Measurements from ENCODE around the gene MYH14.

Gene MYH14

DNA sequence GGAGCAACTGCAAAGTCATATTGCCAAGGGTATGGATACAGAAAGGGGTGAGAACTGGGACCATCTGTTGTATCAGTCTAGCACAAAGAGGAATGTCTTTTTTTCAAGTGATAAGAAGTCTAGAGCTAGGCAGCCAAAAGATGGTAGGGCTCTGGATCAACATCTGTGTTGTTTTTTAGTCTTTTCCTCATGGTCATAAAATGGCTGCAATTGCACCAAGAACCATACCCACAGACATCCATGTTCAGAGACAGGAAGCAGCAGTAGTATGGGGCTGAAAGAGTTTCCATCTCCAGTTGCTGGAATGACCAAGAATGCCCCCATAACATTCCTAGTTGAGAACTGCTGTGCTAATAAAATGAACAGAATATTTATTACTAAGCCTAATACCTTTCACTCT is 100.1 kb downstream of the MYH14 start:
- no peak overlapping the region for H3K27ac ChIP-seq (ENCODE audit: low read length)
- no peak overlapping the region for H3K4me3 ChIP-seq (ENCODE audit: low read length)
- H3K36me3 ChIP-seq (ENCODE audit: control insufficient read depth, insufficient read depth, low read length): no peaks in the 10 kb centered on the region
- no peaks in the 10 kb centered on the region for H3K4me1 ChIP-seq (ENCODE audit: control insufficient read depth, insufficient read depth, low read length)
- H3K27me3 ChIP-seq (ENCODE audit: control insufficient read depth, insufficient read depth, low read length): no peaks in the 10 kb centered on the region
- H3K9me3 ChIP-seq (ENCODE audit: control insufficient read depth, insufficient read depth, low read length): peaks cover 2% of the 10 kb centered on the region; the same call in 1 of the 2 replicates
- no peak for DNase-seq (ENCODE audit: low read depth, low spot score)

DNA sequence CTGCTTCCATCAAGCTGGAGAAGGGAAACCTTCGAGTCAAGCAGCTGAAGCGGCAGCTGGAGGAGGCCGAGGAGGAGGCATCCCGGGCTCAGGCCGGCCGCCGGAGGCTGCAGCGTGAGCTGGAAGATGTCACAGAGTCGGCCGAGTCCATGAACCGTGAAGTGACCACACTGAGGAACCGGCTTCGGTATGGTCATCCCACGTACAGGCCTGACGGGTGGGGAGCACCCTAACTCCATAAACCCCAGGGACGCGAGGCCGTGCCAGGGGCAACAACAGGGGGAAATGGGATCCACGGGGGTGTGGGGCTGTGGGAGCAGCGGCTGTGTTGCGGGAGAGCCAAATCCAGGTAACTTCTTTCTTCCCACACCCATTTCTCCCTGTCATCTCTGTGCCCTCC is 105.6 kb downstream of the MYH14 start:
- Histone ChIP-seq H3K9me3 (ENCODE audit: control insufficient read depth, insufficient read depth, low read length) (peaks cover 2% of the 10 kb centered on the region; the same call in 1 of the 2 replicates), H3K36me3 (ENCODE audit: control insufficient read depth, insufficient read depth, low read length) (no peaks in the 10 kb centered on the region), H3K4me1 (ENCODE audit: control insufficient read depth, insufficient read depth, low read length) (no peaks in the 10 kb centered on the region), H3K4me3 (ENCODE audit: low read length) (no peak overlapping the region), H3K27ac (ENCODE audit: low read length) (no peak overlapping the region), H3K27me3 (ENCODE audit: control insufficient read depth, insufficient read depth, low read length) (no peaks in the 10 kb centered on the region)
- no peak for DNase-seq (ENCODE audit: low read depth, low spot score)
- no CpG with 5 or more reads among the region's 21 CpGs for WGBS (ENCODE audit: insufficient coverage, insufficient read length)

DNA sequence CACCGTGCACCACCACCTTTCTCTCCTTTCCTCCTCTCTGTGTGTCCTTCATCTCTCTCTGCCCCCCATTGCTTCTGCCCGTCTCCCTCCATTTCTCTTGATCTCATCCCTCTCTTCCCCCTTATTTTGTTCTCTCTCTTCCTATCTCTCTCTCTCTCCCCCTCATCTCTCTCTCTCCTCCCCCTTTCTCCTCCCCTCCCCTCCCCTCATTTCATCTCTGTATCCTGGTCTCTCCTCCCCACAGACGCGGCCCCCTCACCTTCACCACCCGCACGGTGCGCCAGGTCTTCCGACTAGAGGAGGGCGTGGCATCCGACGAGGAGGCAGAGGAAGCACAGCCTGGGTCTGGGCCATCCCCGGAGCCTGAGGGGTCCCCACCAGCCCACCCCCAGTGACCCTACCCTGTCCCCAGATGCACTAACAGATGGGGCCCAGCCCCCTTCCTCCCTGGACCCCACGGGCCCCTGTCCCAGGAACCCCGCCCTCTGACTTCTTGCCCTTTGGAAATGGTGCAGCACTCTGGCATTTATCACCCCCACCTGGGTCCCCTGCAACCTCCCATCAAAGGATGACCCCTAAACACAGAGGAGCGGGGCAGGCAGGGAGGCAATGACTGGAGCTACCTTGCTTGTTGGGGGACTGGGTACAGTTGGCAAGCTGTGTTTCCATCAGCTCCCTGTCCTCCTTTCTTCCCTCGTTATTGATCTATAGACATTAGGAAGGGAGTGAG is 106.1 kb downstream of the MYH14 start:
- no peaks in the 10 kb centered on the region for H3K27me3 ChIP-seq (ENCODE audit: control insufficient read depth, insufficient read depth, low read length)

DNA sequence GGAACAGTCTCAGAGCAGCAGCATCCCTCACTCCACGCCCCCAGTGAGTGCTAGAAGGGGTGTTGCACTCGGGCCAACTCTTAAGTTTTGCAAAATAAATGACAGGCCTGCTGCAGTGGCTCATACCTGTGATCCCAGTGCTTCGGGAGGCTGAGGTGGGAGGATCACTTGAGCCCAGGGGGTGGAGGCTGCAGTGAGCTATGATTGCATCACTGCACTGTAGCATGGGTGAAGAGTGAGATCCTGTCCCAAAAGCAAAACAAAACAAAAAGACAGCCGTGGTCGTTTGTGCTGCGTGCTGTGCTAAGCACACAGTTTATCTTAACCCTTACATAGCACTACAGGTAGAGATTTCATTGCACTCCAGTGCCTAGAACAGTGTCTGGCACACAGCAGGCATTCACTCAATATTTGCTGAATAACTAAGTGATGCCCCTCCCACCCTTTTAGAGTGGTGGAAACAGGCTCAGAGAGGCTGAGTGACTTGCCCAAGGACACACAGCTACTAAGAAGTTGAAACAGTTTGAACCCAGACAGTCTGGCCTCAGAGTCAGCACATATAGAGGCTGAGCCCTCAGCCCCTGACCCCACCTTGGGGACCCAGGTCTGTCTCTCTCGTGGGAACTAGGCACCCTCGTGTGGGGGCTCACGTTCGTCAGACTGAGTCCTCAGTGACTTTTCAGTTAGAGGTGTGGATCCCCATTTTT is 107.5 kb downstream of the MYH14 start:
- no CpG with 5 or more reads among the region's 10 CpGs for WGBS (ENCODE audit: insufficient coverage, insufficient read length)

More for the DNA sequence above, 106.1 kb downstream of the MYH14 start:
- Histone ChIP-seq H3K9me3 (ENCODE audit: control insufficient read depth, insufficient read depth, low read length) (peaks cover 2% of the 10 kb centered on the region; the same call in 1 of the 2 replicates), H3K4me3 (ENCODE audit: low read length) (no peak overlapping the region), H3K4me1 (ENCODE audit: control insufficient read depth, insufficient read depth, low read length) (no peaks in the 10 kb centered on the region), H3K27ac (ENCODE audit: low read length) (no peak overlapping the region), H3K36me3 (ENCODE audit: control insufficient read depth, insufficient read depth, low read length) (no peaks in the 10 kb centered on the region)
- DNase-seq (ENCODE audit: low read depth, low spot score): no peak
- WGBS (ENCODE audit: insufficient coverage, insufficient read length): no CpG with 5 or more reads among the region's 16 CpGs

DNA sequence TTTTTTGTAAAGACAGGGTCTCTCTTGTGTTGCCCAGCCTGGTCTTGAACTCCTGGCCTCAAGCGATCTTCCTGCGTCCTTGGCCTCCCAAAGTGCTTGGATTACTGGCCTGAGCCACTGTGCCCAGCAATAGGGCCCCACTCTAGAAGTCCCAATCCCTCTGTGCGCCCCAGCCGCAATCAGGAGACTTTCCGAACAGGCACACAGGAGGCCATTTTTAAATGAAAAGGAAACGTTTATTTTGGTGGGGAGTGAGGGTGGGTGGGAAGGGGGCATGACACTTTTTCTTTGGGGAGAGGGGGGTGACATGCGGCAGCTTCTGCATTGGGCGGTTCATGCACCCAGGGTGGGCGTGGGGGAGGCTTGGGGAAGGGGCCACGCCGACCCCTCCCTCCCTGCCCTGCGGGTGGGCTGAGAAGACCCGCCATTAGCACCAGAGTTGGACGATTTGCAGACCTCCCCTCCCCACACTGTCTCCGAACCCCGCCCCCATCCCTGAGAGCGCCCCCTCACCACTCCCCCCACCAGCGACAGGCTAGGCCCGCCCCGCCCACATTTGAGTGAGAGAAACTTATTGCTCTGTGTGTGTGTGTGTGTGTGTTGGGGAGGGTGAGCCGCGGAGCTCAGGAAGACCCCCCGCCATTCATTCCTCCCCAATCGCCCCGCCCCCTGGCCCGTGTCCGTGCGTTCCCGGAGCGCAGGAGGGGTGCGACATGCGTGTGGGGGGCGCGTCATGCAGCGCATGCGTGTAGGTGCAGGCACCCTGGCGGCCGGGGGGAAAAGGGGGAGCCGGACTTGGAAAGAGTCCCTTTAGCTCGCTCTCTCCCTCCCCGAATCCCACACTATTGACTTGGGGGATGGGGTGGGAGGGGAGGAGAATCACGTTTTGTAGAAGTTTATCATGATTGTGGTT is 108.6 kb downstream of the MYH14 start:
- no peak for DNase-seq (ENCODE audit: low read depth, low spot score)
- H3K4me3 ChIP-seq (ENCODE audit: low read length): peak overlapping the region; percentile 50; the same call in 1 of the 2 replicates

More for the DNA sequence above, 107.5 kb downstream of the MYH14 start:
- H3K27ac ChIP-seq (ENCODE audit: low read length): no peak overlapping the region
- no peaks in the 10 kb centered on the region for H3K4me1 ChIP-seq (ENCODE audit: control insufficient read depth, insufficient read depth, low read length)
- H3K9me3 ChIP-seq (ENCODE audit: control insufficient read depth, insufficient read depth, low read length): peaks cover 2% of the 10 kb centered on the region; the same call in 1 of the 2 replicates
- no peak overlapping the region for H3K4me3 ChIP-seq (ENCODE audit: low read length)
- DNase-seq (ENCODE audit: low read depth, low spot score): no peak
- no peaks in the 10 kb centered on the region for H3K27me3 ChIP-seq (ENCODE audit: control insufficient read depth, insufficient read depth, low read length)
- no peaks in the 10 kb centered on the region for H3K36me3 ChIP-seq (ENCODE audit: control insufficient read depth, insufficient read depth, low read length)

DNA sequence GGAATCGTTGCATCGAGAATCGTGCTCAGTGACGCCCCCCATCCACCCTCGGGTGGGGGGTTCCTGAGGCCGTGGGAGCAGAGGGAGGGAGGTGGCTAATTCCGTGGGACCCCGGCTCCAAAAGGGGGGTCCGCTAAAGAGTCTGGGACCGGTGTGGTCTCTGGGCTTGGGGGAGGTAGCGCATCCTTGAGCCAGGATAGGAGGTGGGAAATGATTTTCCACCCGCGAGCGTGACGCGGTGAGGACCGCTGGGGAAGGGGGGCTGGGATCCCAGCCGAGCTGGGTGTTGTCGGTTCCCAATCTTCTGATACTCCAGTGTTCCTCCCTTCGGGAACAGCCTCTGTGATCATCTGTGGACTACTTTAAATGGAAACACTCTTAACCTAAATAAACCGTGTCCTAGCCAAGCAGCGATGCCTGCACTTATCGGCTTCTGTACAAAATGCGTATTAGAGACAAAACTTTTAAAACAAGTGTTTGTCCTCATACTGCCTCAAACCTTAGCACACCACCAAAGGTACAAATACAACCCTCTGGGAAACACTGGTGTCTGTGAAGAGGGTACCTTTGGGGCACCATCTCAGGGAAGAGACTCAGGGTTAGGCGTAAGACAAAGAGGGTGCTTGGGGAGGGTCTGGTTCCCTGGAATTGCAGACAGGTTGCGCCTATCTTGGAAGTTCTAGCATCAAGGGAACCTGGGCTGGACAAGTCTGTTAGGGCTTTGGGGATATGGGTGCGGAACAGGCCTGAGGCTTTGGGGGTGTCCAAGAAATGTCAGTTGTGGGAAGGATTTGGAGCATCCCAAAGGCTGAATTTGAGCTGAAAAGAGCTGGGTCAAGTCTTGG is 109.8 kb downstream of the MYH14 start:
- Histone ChIP-seq H3K9me3 (ENCODE audit: control insufficient read depth, insufficient read depth, low read length) (no peaks in the 10 kb centered on the region), H3K27ac (ENCODE audit: low read length) (peak overlapping the region; percentile 18), H3K27me3 (ENCODE audit: control insufficient read depth, insufficient read depth, low read length) (no peaks in the 10 kb centered on the region), H3K4me1 (ENCODE audit: control insufficient read depth, insufficient read depth, low read length) (no peaks in the 10 kb centered on the region), H3K36me3 (ENCODE audit: control insufficient read depth, insufficient read depth, low read length) (no peaks in the 10 kb centered on the region), H3K4me3 (ENCODE audit: low read length) (peak overlapping the region; percentile 23; the same call in 1 of the 2 replicates)
- WGBS (ENCODE audit: insufficient coverage, insufficient read length): no CpG with 5 or more reads among the region's 27 CpGs
- no peak for DNase-seq (ENCODE audit: low read depth, low spot score)

More for the DNA sequence above, 108.6 kb downstream of the MYH14 start:
- H3K9me3 ChIP-seq (ENCODE audit: control insufficient read depth, insufficient read depth, low read length): peaks cover 2% of the 10 kb centered on the region; the same call in 1 of the 2 replicates
- no peak overlapping the region for H3K27ac ChIP-seq (ENCODE audit: low read length)
- H3K27me3 ChIP-seq (ENCODE audit: control insufficient read depth, insufficient read depth, low read length): no peaks in the 10 kb centered on the region
- no CpG with 5 or more reads among the region's 42 CpGs for WGBS (ENCODE audit: insufficient coverage, insufficient read length)
- H3K36me3 ChIP-seq (ENCODE audit: control insufficient read depth, insufficient read depth, low read length): no peaks in the 10 kb centered on the region
- H3K4me1 ChIP-seq (ENCODE audit: control insufficient read depth, insufficient read depth, low read length): no peaks in the 10 kb centered on the region

DNA sequence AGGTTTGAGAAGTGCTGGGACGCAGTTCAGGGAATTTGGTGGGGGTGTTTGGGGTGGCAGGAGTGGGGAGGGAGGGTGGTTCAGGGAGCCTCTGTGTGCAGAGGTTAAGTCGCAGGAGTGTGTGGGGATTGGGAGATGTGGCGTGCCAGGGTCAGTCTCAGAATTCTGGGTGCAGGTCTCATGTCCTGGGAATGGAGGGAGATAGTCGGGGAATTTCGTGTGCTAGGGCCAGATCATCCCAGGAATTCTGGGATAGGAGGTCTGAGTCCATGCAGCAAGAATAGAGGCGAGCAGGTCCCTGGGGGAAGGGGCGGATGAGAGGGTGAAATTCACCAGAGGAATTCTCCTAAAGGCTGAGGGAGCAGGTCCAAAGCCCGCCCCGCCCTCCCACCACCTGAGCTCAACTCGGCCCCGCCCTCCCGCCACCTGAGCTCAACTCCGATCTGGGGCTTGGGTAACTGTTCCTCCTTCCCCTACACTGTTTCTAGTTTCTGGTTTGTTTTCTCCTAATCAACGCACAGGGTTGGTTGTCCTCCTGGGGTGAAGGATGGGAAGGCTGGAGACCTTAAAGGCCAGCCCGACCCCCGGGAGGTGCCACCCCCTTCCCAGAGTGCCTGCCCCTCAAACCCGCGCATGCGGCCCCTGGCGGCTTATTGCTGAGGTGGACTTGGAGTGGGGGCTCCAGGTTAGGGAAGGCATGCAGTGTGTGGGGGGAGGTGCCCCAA is 110.6 kb downstream of the MYH14 start:
- WGBS (ENCODE audit: insufficient coverage, insufficient read length): no CpG with 5 or more reads among the region's 20 CpGs
- no peak overlapping the region for H3K27ac ChIP-seq (ENCODE audit: low read length)
- no peaks in the 10 kb centered on the region for H3K4me1 ChIP-seq (ENCODE audit: control insufficient read depth, insufficient read depth, low read length)
- peak overlapping the region; percentile 5; the same call in 1 of the 2 replicates for H3K4me3 ChIP-seq (ENCODE audit: low read length)
- no peaks in the 10 kb centered on the region for H3K36me3 ChIP-seq (ENCODE audit: control insufficient read depth, insufficient read depth, low read length)
- H3K27me3 ChIP-seq (ENCODE audit: control insufficient read depth, insufficient read depth, low read length): no peaks in the 10 kb centered on the region
- DNase-seq (ENCODE audit: low read depth, low spot score): no peak
- H3K9me3 ChIP-seq (ENCODE audit: control insufficient read depth, insufficient read depth, low read length): no peaks in the 10 kb centered on the region

DNA sequence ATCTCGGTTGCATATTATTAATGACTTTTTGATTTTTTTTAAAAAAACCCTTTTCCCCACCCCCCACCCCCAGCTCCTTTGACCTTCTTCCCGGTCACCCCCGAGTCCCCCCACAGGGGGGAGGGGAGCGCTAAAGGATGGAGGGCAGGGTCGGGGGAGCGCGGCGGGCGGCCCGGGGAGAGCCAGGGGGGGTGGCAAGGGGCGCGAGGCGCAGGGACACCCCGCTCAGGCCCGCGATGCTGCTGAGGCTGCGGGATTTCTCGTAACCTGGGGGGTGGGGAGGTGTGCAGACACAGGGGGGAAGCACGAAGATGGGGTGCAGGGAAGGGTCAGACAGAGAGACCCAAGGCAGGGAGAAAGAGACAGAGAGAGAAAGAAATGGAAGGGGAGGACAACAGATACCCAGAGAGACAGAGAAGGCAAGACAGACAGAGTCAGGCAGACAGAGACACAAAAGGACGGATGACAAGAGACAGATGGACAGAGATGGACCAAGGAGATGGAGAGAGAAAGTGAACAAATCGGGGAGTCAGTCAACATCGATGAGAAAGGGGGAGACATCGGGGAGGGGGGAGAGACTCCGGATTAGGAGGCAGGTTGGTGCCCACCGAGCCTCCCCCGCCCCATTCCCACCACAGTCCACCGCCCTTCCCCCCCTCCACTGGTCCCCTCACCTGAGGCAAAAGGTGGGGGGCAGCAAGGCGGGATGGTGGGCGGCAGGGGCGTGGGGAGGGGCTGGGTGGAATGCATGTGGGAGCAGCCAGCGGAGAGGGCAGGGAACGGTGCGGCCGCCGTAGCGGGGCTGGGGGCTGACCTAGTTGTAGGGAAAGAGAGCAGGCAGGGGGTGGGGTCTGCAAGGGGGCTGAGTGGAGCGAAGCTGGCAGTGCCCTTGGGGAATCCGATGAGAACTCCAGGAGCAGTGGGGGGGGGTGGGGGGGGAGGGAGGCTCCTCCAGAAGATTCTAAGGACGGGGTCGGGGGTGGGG is 111.6 kb downstream of the MYH14 start:
- WGBS (ENCODE audit: insufficient coverage, insufficient read length): no CpG with 5 or more reads among the region's 40 CpGs
- Histone ChIP-seq H3K4me1 (ENCODE audit: control insufficient read depth, insufficient read depth, low read length) (no peaks in the 10 kb centered on the region), H3K27me3 (ENCODE audit: control insufficient read depth, insufficient read depth, low read length) (no peaks in the 10 kb centered on the region), H3K4me3 (ENCODE audit: low read length) (peak overlapping the region; percentile 42; the same call in 1 of the 2 replicates), H3K9me3 (ENCODE audit: control insufficient read depth, insufficient read depth, low read length) (peaks cover 2% of the 10 kb centered on the region; the same call in 1 of the 2 replicates), H3K36me3 (ENCODE audit: control insufficient read depth, insufficient read depth, low read length) (no peaks in the 10 kb centered on the region), H3K27ac (ENCODE audit: low read length) (no peak overlapping the region)
- no peak for DNase-seq (ENCODE audit: low read depth, low spot score)

Data from iPS DF 6.9 (cell line).